ENCODE results near the gene SLC35F3.

GRCh38 chr1:234321231-234321630 lies 416.8 kb downstream of the SLC35F3 start:
- TF ChIP-seq EP300 (conservative IDR thresholded peaks at IDR 0.05; ENCODE audit: poor library complexity, severe bottlenecking) (no peak), CTCF (IDR thresholded peaks at IDR 0.05; ENCODE audit: poor library complexity, severe bottlenecking) (no peak), RAD21 (conservative IDR thresholded peaks at IDR 0.05) (no peak), EZH2 (IDR thresholded peaks at IDR 0.05; ENCODE audit: borderline replicate concordance, insufficient read depth, low read length, poor library complexity, severe bottlenecking) (no peak), TAF1 (IDR thresholded peaks at IDR 0.05; ENCODE audit: low read depth) (no peak), POLR2AphosphoS5 (IDR thresholded peaks at IDR 0.05) (no peak)
